ENCODE data around the gene SKIDA1. TPM values are rescaled to one million over a fixed set of nuclear protein-coding genes. Genes with fewer than 3 reads are reported as not detected.

Gene SKIDA1

DNA sequence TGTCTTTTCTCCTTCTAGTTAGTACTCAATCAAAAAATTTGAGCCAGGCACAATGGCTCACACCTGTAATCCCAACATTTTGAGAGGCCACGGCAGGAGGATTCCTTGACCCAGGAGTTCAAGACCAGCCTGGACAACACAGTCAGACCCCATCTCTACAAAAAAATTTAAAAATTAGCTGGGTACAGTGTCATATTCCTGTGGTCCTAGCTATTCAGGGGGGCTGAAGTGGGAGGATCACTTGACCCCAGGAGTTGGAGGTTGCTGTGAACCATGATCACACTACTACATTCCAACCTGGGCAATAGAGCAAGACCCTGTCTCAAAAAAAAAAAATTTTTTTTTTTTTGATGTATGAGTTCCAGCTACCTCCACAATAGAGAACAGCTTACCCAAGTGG is 57.8 kb downstream of the SKIDA1 start:
- Histone ChIP-seq H3K27ac (replicated peaks) (no peak overlapping the region), H3K27me3 (ENCODE audit: insufficient read depth, poor library complexity, severe bottlenecking) (no peaks in the 10 kb centered on the region), H3K4me3 (replicated peaks; ENCODE audit: insufficient read depth, low read length) (no peak overlapping the region)
- DNase-seq (ENCODE audit: low read depth in 1 of 2, low spot score in 1 of 2), result no peak
- no peak for TF ChIP-seq GABPA (IDR thresholded peaks at IDR 0.05; ENCODE audit: low read depth)
- no peak for TF ChIP-seq SPI1 (IDR thresholded peaks at IDR 0.05; ENCODE audit: borderline replicate concordance, low read depth)
- TF ChIP-seq, protein P1, sequence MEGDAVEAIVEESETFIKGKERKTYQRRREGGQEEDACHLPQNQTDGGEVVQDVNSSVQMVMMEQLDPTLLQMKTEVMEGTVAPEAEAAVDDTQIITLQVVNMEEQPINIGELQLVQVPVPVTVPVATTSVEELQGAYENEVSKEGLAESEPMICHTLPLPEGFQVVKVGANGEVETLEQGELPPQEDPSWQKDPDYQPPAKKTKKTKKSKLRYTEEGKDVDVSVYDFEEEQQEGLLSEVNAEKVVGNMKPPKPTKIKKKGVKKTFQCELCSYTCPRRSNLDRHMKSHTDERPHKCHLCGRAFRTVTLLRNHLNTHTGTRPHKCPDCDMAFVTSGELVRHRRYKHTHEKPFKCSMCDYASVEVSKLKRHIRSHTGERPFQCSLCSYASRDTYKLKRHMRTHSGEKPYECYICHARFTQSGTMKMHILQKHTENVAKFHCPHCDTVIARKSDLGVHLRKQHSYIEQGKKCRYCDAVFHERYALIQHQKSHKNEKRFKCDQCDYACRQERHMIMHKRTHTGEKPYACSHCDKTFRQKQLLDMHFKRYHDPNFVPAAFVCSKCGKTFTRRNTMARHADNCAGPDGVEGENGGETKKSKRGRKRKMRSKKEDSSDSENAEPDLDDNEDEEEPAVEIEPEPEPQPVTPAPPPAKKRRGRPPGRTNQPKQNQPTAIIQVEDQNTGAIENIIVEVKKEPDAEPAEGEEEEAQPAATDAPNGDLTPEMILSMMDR (IDR thresholded peaks at IDR 0.05; ENCODE audit: insufficient read depth, low read length), result no peak
- TF ChIP-seq POLR2AphosphoS5 (IDR thresholded peaks at IDR 0.05; ENCODE audit: low read depth), result no peak
- TF ChIP-seq, protein P2, sequence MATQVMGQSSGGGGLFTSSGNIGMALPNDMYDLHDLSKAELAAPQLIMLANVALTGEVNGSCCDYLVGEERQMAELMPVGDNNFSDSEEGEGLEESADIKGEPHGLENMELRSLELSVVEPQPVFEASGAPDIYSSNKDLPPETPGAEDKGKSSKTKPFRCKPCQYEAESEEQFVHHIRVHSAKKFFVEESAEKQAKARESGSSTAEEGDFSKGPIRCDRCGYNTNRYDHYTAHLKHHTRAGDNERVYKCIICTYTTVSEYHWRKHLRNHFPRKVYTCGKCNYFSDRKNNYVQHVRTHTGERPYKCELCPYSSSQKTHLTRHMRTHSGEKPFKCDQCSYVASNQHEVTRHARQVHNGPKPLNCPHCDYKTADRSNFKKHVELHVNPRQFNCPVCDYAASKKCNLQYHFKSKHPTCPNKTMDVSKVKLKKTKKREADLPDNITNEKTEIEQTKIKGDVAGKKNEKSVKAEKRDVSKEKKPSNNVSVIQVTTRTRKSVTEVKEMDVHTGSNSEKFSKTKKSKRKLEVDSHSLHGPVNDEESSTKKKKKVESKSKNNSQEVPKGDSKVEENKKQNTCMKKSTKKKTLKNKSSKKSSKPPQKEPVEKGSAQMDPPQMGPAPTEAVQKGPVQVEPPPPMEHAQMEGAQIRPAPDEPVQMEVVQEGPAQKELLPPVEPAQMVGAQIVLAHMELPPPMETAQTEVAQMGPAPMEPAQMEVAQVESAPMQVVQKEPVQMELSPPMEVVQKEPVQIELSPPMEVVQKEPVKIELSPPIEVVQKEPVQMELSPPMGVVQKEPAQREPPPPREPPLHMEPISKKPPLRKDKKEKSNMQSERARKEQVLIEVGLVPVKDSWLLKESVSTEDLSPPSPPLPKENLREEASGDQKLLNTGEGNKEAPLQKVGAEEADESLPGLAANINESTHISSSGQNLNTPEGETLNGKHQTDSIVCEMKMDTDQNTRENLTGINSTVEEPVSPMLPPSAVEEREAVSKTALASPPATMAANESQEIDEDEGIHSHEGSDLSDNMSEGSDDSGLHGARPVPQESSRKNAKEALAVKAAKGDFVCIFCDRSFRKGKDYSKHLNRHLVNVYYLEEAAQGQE (IDR thresholded peaks at IDR 0.05; ENCODE audit: insufficient replicate concordance, low read depth), result no peak

DNA sequence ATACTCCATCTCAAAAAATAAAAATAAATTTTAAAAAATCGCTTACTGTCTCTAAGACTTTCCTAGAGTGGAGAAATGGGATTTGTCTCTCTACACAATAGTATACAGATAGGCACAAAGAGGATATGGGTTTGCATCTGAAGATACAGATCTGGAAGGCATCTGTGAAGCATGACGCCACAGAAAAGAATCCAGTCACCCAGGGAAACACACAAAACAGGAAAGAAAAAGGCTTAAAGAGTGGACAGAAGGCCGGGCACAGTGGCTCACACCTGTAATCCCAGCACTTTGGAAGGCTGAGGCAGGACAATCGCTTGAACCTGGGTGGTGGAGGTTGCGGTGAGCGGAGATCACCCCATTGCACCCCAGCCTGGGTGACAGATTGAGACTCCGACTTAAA is 61.3 kb downstream of the SKIDA1 start:
- no peak for DNase-seq (ENCODE audit: low read depth in 1 of 2, low spot score in 1 of 2)
- Histone ChIP-seq H3K27me3 (ENCODE audit: insufficient read depth, poor library complexity, severe bottlenecking) (no peaks in the 10 kb centered on the region), H3K4me3 (replicated peaks; ENCODE audit: insufficient read depth, low read length) (no peak overlapping the region), H3K27ac (replicated peaks) (no peak overlapping the region)
- TF ChIP-seq, protein P1 (IDR thresholded peaks at IDR 0.05; ENCODE audit: insufficient read depth, low read length), result no peak
- TF ChIP-seq, protein P2 (IDR thresholded peaks at IDR 0.05; ENCODE audit: insufficient replicate concordance, low read depth), result no peak
- TF ChIP-seq GABPA (IDR thresholded peaks at IDR 0.05; ENCODE audit: low read depth) (no peak), SPI1 (IDR thresholded peaks at IDR 0.05; ENCODE audit: borderline replicate concordance, low read depth) (no peak), POLR2AphosphoS5 (IDR thresholded peaks at IDR 0.05; ENCODE audit: low read depth) (no peak)

Small RNAs within 50 kb of the gene (microRNA-seq; reads per million reads assigned to microRNA genes)
- not detected for gene MIR1915
